IMR-90 (cell line): ENCODE measurements around the gene CNOT3. TPM values are rescaled to one million over a fixed set of nuclear protein-coding genes. Genes with fewer than 3 reads are reported as not detected.

Source experiments
- ATAC-seq: fragments of 200-7000 bp; cut with Tn5 transposase; 2 replicates; pipeline ENCODE4 v1.9.1; 2020; ENCODE audit warnings: low read depth, mild to moderate bottlenecking, moderate library complexity
- BruUV-seq: library from RNA; stranded (reverse); fragments of 400-500 nt; replicated peaks from 2 replicates; lab custom pipeline; 2021; lab: Mats Ljungman, UMichigan
- CTCF ChIA-PET: fragments of 300-600 bp; formaldehyde crosslinking; extraction: SDS; loops from one replicate; lab custom pipeline; 2021; ENCODE audit warnings: antibody characterized with exemption; lab: Yijun Ruan, JAX
- POLR2A ChIA-PET: fragments of 300-600 bp; sonication (Branson Sonifier 250); formaldehyde crosslinking; loops from one replicate; lab custom pipeline; 2022; ENCODE audit warnings: antibody characterized with exemption; ENCODE audit not compliant: unreplicated experiment; lab: Charles Lee
- DNase-seq: peaks from one replicate; pipeline ENCODE4 v3.0.0; 2013
- H2AFZ ChIP-seq: replicated peaks from 2 replicates; pipeline ENCODE3; 2013; ENCODE audit warnings: low read length, mild to moderate bottlenecking; ENCODE audit not compliant: poor library complexity
- H2AK5ac ChIP-seq: 2 replicates; pipeline ENCODE4 v1.6.1; 2013; ENCODE audit warnings: low read depth, low read length, inconsistent platforms
- H2AK9ac ChIP-seq: replicated peaks from 2 replicates; pipeline ENCODE3; 2013; ENCODE audit warnings: mild to moderate bottlenecking, low read depth, low read length, moderate library complexity; ENCODE audit not compliant: poor library complexity
- H2BK120ac ChIP-seq: 2 replicates; pipeline ENCODE4 v1.6.1; 2013; ENCODE audit warnings: low read depth, low read length, inconsistent platforms
- H2BK15ac ChIP-seq: 3 replicates; pipeline ENCODE4 v1.6.1; 2013; ENCODE audit warnings: low read depth, low read length, inconsistent platforms
- H2BK20ac ChIP-seq: 2 replicates; pipeline ENCODE4 v1.6.1; 2013; ENCODE audit warnings: low read depth, mild to moderate bottlenecking, inconsistent platforms, low read length, moderate library complexity
- H2BK5ac ChIP-seq: 2 replicates; pipeline ENCODE4 v1.6.1; 2013; ENCODE audit warnings: mild to moderate bottlenecking, low read depth, low read length, inconsistent platforms; ENCODE audit not compliant: poor library complexity, severe bottlenecking
- H3K14ac ChIP-seq: replicated peaks from 2 replicates; pipeline ENCODE4 v1.6.1; 2013; ENCODE audit warnings: low read depth, low read length, inconsistent platforms
- H3K18ac ChIP-seq: 2 replicates; pipeline ENCODE4 v1.6.1; 2013; ENCODE audit warnings: low read depth, low read length, control low read depth
- H3K23ac ChIP-seq: 2 replicates; pipeline ENCODE4 v1.6.1; 2013; ENCODE audit warnings: low read depth, low read length, inconsistent platforms
- H3K27ac ChIP-seq: 2 replicates; pipeline ENCODE4 v1.5.1; 2013; ENCODE audit warnings: mild to moderate bottlenecking, control low read depth, low read length; ENCODE audit not compliant: insufficient read depth
- H3K27me3 ChIP-seq: 2 replicates; pipeline ENCODE4 v1.6.1; 2013; ENCODE audit warnings: low read length; ENCODE audit not compliant: control insufficient read depth, insufficient read depth
- H3K36me3 ChIP-seq: 2 replicates; pipeline ENCODE4 v1.6.1; 2013; ENCODE audit warnings: low read length, mixed read lengths; ENCODE audit not compliant: control insufficient read depth, insufficient read depth
- H3K4ac ChIP-seq: 2 replicates; pipeline ENCODE4 v1.6.1; 2013; ENCODE audit warnings: low read depth, low read length, inconsistent platforms
- H3K4me1 ChIP-seq: 2 replicates; pipeline ENCODE4 v1.6.1; 2013; ENCODE audit warnings: low read length, mixed read lengths; ENCODE audit not compliant: control insufficient read depth, insufficient read depth
- H3K4me2 ChIP-seq: 2 replicates; pipeline ENCODE4 v1.6.1; 2013; ENCODE audit warnings: low read depth, mild to moderate bottlenecking, control low read depth, low read length, moderate library complexity
- H3K4me3 ChIP-seq: 2 replicates; pipeline ENCODE4 v1.5.1; 2013; ENCODE audit warnings: low read depth, mild to moderate bottlenecking, control low read depth, low read length, moderate library complexity; ENCODE audit not compliant: insufficient read depth
- H3K56ac ChIP-seq: 2 replicates; pipeline ENCODE4 v1.6.1; 2013; ENCODE audit warnings: low read length, inconsistent platforms; ENCODE audit not compliant: insufficient read depth; ENCODE audit errors: extremely low read depth
- H3K79me1 ChIP-seq, 2 experiments: 2 replicates each; pipeline ENCODE4 v1.6.1; 2013; ENCODE audit warnings: low read length in 2 of 2, inconsistent platforms in 1 of 2, low read depth in 1 of 2
- H3K9ac ChIP-seq: 2 replicates; pipeline ENCODE4 v1.6.1; 2013; ENCODE audit warnings: low read depth, low read length, control low read depth
- H3K9me1 ChIP-seq: 2 replicates; pipeline ENCODE4 v1.6.1; 2013; ENCODE audit warnings: low read length, inconsistent platforms; ENCODE audit not compliant: insufficient read depth
- H3K9me3 ChIP-seq: 2 replicates; pipeline ENCODE4 v1.6.1; 2013; ENCODE audit warnings: low read length; ENCODE audit not compliant: control insufficient read depth, insufficient read depth
- H4K20me1 ChIP-seq: 2 replicates; pipeline ENCODE4 v1.6.1; 2013; ENCODE audit warnings: low read length, inconsistent platforms; ENCODE audit not compliant: insufficient read depth
- H4K5ac ChIP-seq: 2 replicates; pipeline ENCODE4 v1.6.1; 2013; ENCODE audit warnings: mild to moderate bottlenecking, low read depth, low read length, control low read depth
- H4K8ac ChIP-seq, 2 experiments: 2 replicates each; pipeline ENCODE4 v1.6.1; 2013; ENCODE audit warnings: low read depth in 2 of 2, low read length in 2 of 2, control low read depth in 1 of 2, inconsistent platforms in 1 of 2
- H4K91ac ChIP-seq: 2 replicates; pipeline ENCODE4 v1.6.1; 2013; ENCODE audit warnings: low read depth, low read length, inconsistent platforms; ENCODE audit not compliant: insufficient read depth
- BHLHE40 ChIP-seq: fragments of 150-350 bp; IDR thresholded peaks from 2 replicates; pipeline ENCODE4 v1.6.1; 2016; ENCODE audit warnings: mild to moderate bottlenecking, low read depth, low read length
- MAZ ChIP-seq: IDR thresholded peaks from 2 replicates; pipeline ENCODE4 v1.6.1; 2012; ENCODE audit warnings: low read depth, mild to moderate bottlenecking, low read length, improper control_type of control experiment, moderate library complexity, borderline replicate concordance
- POLR2A ChIP-seq: IDR thresholded peaks from 2 replicates; pipeline ENCODE4 v1.6.1; 2012; ENCODE audit warnings: mild to moderate bottlenecking, low read depth, low read length
- RCOR1 ChIP-seq: IDR thresholded peaks from 2 replicates; pipeline ENCODE4 v1.6.1; 2012; ENCODE audit warnings: mild to moderate bottlenecking, low read length, improper control_type of control experiment; ENCODE audit not compliant: insufficient replicate concordance
- RFX5 ChIP-seq: IDR thresholded peaks from 2 replicates; pipeline ENCODE4 v1.8.0; 2012; ENCODE audit warnings: low read depth, mild to moderate bottlenecking, low read length, moderate library complexity
- USF2 ChIP-seq: fragments of 150-350 bp; IDR thresholded peaks from 2 replicates; pipeline ENCODE4 v1.6.1; 2017; ENCODE audit warnings: mild to moderate bottlenecking, antibody characterized with exemption, low read length, low read depth
- WGBS, 2 experiments: methylation state at CpG; one replicate each; pipeline versions ENCODE4 v1.1.5 to v1.1.7; 2013; ENCODE audit warnings: missing lambda C conversion rate in 2 of 2; ENCODE audit not compliant: insufficient read length in 1 of 2; ENCODE audit errors: extremely low coverage in 2 of 2; 5-methylcytosine and 5-hydroxymethylcytosine counted together
- dilution Hi-C: fragments of 300-500 bp; cut with HindIII; formaldehyde crosslinking; loops from one replicate; pipeline ENCODE4 v1.14.3; 2018; ENCODE audit warnings: low sequenced_read_pairs; ENCODE audit not compliant: unreplicated experiment
- in situ Hi-C: fragments of 300-500 bp; cut with MboI; formaldehyde crosslinking; loops from 3 replicates; pipeline ENCODE4 v1.14.3; 2019; ENCODE audit warnings: low sequenced_read_pairs, inconsistent platforms, mixed read lengths
- intact Hi-C: fragments of 100-400 bp; cut with micrococcal nuclease; formaldehyde crosslinking; loops from 2 replicates; pipeline ENCODE4 v1.10.0; 2022
- polyA plus RNA-seq, 3 experiments: library from polyadenylated mRNA; depleted of rRNA; stranded (reverse); fragments of >200 nt; gene quantifications; 2 replicates each; pipeline ENCODE4 v1.2.3, GENCODE V29; 2012; ENCODE audit warnings: low replicate concordance in 1 of 3
- total RNA-seq: library from RNA; depleted of rRNA; stranded (reverse); fragments of >200 nt; gene quantifications from 2 replicates; pipeline ENCODE4 v1.2.3, GENCODE V29; 2012

The CNOT3 gene
- total and polyA plus RNA-seq, 2 of the 4 experiments (the other 2 are of a cell fraction): 5.4 to 26.7 TPM

- TF ChIP-seq MAZ: peak; percentile 67; the same call in 1 of the 2 replicates
These were observed 30.8 kb downstream of the CNOT3 start (continued) for GRCh38 chr19:54168174-54168917.

GRCh38 chr19:54169149-54169740, 31.7 kb downstream of the CNOT3 start:
- Histone ChIP-seq H4K5ac (no peak overlapping the region), H3K9ac (no peak overlapping the region), H2BK5ac (no peak overlapping the region), H3K9me1 (no peaks in the 10 kb centered on the region), H3K4me3 (no peak overlapping the region), H2BK120ac (no peak overlapping the region), H3K56ac (no peak overlapping the region), H4K8ac (no peak overlapping the region), H3K27ac (no peak overlapping the region), H2BK15ac (no peak overlapping the region), H4K20me1 (no peaks in the 10 kb centered on the region; the same call in 1 of the 2 replicates), H4K91ac (no peak overlapping the region), H3K14ac (no peak overlapping the region; the same call in 1 of the 2 replicates), H3K4me1 (no peaks in the 10 kb centered on the region), H3K27me3 (no peaks in the 10 kb centered on the region), H2AK5ac (no peak overlapping the region), H3K4ac (no peak overlapping the region), H3K9me3 (no peaks in the 10 kb centered on the region), H3K79me1 (no peaks in the 10 kb centered on the region), H2AK9ac (peak overlapping the region; percentile 70), H3K36me3 (no peaks in the 10 kb centered on the region), H3K23ac (no peak overlapping the region), H2BK20ac (no peak overlapping the region), H2AFZ (no peak overlapping the region), H3K18ac (no peak overlapping the region), H3K4me2 (no peak overlapping the region)
- BruUV-seq: no TSS peak
- in situ Hi-C loops: no loop called here
- ChIA-PET POLR2A (no interaction called here), CTCF (no interaction called here)
- ATAC-seq: no peak
- intact Hi-C loops: loop anchor here (2.0 kb wide), 1 partner anchor 20 kb away; the partner anchor contains the start of gene MBOAT7
- dilution Hi-C loops: no loop called here
- no peak for DNase-seq
- 92% methylated on average over 12 of the region's 21 CpGs; no CpG with 5 or more reads in 1 of the 2 experiments for WGBS, 2 experiments
- TF ChIP-seq BHLHE40 (no peak), RCOR1 (no peak), RFX5 (no peak), USF2 (no peak), MAZ (no peak), POLR2A (no peak)
